ENCODE results near the gene MAN2C1. TPM values are rescaled to one million over a fixed set of nuclear protein-coding genes. Genes with fewer than 3 reads are reported as not detected.

The MAN2C1 gene
- total and polyA plus RNA-seq, 9 of the 15 experiments (the other 6 are each of a cell fraction or from before 2014, with no cell fraction given) = 2.0 to 141 (median 39.9) TPM

GRCh38 chr15:75335705-75336355 is 32.6 kb downstream of the MAN2C1 start, which contains the start of gene COMMD4 (continued):
- TF ChIP-seq RNF219 (CRISPR knock-in tag; IDR thresholded peaks at IDR 0.05) (no peak), ESRRB (CRISPR knock-in tag; IDR thresholded peaks at IDR 0.05; ENCODE audit: borderline replicate concordance) (no peak; the same call in 1 of the 2 replicates), ZFP1 (CRISPR knock-in tag; IDR thresholded peaks at IDR 0.05) (no peak), KHSRP (IDR thresholded peaks at IDR 0.05) (no peak), TAF7 (tag; IDR thresholded peaks at IDR 0.05) (peak; percentile 46), CHCHD3 (CRISPR knock-in tag; IDR thresholded peaks at IDR 0.05) (no peak), FOXP4 (CRISPR knock-in tag; IDR thresholded peaks at IDR 0.05; ENCODE audit: borderline replicate concordance) (no peak), STAT6 (CRISPR knock-in tag; IDR thresholded peaks at IDR 0.05) (no peak), SP2 (IDR thresholded peaks at IDR 0.05; ENCODE audit: extremely low read depth, low read depth, low read length, poor library complexity, severe bottlenecking) (peak; percentile 39), ELF1 (tag; IDR thresholded peaks at IDR 0.05) (peak; percentile 91), JUND (IDR thresholded peaks at IDR 0.05; ENCODE audit: borderline replicate concordance, low read depth, low read length) (peak; percentile 18; the same call in 1 of the 2 replicates), JUND (tag; IDR thresholded peaks at IDR 0.05; ENCODE audit: borderline replicate concordance, low read depth, low read length) (no peak), HBP1 (CRISPR knock-in tag; IDR thresholded peaks at IDR 0.05) (no peak), ZBTB9 (CRISPR knock-in tag; IDR thresholded peaks at IDR 0.05) (no peak; the same call in 1 of the 2 replicates), MLLT1 (IDR thresholded peaks at IDR 0.05) (no peak), NBN (IDR thresholded peaks at IDR 0.05; ENCODE audit: low read depth) (no peak)
